ENCODE data around the gene RNF213. TPM values are rescaled to one million over a fixed set of nuclear protein-coding genes. Genes with fewer than 3 reads are reported as not detected.

The RNF213 gene
- polyA plus RNA-seq, 1 donor (not counting 4 experiments of a cell fraction or from before 2014, with no cell fraction given): 24.4 TPM

DNA sequence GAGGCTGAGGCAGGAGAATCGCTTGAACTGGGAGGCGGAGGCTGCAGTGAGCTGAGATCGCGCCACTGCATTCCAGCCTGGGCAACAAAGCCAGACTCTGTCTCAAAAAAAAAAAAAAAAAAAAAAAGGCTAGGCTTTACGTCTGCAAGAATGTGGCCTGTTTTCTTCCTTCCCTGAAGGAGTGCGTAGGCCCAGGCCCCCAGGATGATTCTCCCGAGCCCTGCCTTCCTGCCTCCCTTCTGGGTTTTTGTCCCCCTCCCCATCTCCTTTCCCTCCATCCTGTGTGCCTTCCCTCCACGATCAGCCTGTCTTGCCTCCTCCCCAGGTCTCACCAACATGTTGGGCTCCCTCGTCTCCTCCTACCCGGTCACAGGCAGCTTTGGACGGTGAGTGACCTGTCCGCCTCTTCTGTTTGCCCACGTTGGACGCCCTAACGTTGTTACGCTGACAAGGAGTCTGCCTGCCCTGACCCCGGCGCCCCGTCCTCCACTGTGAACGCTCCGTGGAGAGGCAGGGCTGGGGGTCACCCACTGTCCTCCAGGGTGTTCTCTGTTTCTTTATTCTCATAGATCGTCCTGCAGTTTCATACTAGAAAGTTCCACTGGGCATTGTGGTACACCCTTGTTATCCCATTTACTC, 15.7 kb upstream of the RNF213 start:
- no peaks in the 10 kb centered on the region for H3K79me2 ChIP-seq (ENCODE audit: control insufficient read depth, insufficient read depth, low read length)
- FAIRE-seq: no peak
- no peaks in the 10 kb centered on the region for H3K36me3 ChIP-seq (ENCODE audit: control insufficient read depth in 2 of 2, extremely low read depth in 1 of 2, insufficient read depth in 2 of 2, low read length in 2 of 2)

DNA sequence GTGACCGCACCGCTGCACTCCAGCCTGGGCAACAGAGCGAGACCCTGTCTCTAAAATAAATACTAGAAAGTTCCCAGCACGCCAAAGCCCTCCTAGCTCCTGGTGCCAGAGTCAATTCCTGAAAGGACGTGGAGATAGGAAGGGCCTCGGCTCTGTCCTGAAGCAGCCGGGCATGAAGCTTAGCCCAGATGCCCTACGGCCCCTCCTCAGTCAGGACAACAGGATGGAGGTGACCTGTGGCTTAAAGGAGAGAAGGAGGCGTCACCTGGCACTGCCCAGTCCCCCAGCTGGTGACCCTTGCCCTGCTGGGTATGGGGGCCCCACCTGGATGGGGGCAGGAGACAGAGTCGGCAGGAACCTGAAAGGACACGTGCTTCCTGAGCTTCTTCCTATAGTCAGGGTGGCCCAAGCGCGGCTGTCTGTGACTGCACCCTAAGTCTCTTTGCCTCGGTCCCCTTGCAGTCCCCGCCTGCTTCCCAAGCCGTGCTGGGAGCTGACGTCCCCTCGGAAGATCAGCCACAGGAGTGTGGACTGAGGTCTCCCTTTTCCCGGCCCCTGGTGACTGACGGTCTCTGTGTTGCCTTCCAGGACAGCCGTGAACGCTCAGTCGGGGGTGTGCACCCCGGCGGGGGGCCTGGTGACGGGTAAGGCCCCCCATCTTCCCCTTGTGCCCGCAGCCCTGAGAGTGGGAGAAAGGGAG, 14.9 kb upstream of the RNF213 start:
- no peak for FAIRE-seq
- Histone ChIP-seq H3K9ac (ENCODE audit: control insufficient read depth, extremely low read depth, insufficient read depth, low read length) (no peak overlapping the region), H3K4me3 (ENCODE audit: control insufficient read depth in 2 of 3, extremely low read depth in 1 of 3, insufficient read depth in 2 of 3, low read depth in 1 of 3, low read length in 3 of 3) (no peak overlapping the region), H3K9me3 (ENCODE audit: control insufficient read depth, low read depth, low read length) (no peaks in the 10 kb centered on the region), H3K4me1 (ENCODE audit: control insufficient read depth, extremely low read depth, insufficient read depth, low read length) (no peaks in the 10 kb centered on the region), H3K9me1 (ENCODE audit: control insufficient read depth, extremely low read depth, insufficient read depth, low read length) (no peaks in the 10 kb centered on the region), H3K36me3 (ENCODE audit: control insufficient read depth in 2 of 2, extremely low read depth in 1 of 2, insufficient read depth in 2 of 2, low read length in 2 of 2) (no peaks in the 10 kb centered on the region), H3K27ac (ENCODE audit: control insufficient read depth, insufficient read depth, low read length) (no peak overlapping the region), H3K27me3 (ENCODE audit: control insufficient read depth, extremely low read depth, insufficient read depth, low read length) (no peaks in the 10 kb centered on the region), H4K20me1 (ENCODE audit: control insufficient read depth, extremely low read depth, insufficient read depth, low read length) (no peaks in the 10 kb centered on the region), H3K4me2 (ENCODE audit: control insufficient read depth, extremely low read depth, insufficient read depth, low read depth, low read length) (no peak overlapping the region), H2AFZ (ENCODE audit: control insufficient read depth, low read length) (no peak overlapping the region), H3K79me2 (ENCODE audit: control insufficient read depth, insufficient read depth, low read length) (no peaks in the 10 kb centered on the region)
- no peak for DNase-seq (ENCODE audit: low read depth, low spot score)
- dilution Hi-C loops (cut with MboI; ENCODE audit: extremely low pct_ligation_motif_present, low sequenced_read_pairs): no loop called here
- TF ChIP-seq EZH2 (IDR thresholded peaks at IDR 0.05; ENCODE audit: low read length) (no peak), CTCF (optimal IDR thresholded peaks at IDR 0.05 in 1 of 3, IDR thresholded peaks at IDR 0.05 in 1 of 3, conservative IDR thresholded peaks at IDR 0.05 in 1 of 3; ENCODE audit: extremely low read depth in 1 of 3, insufficient read depth in 2 of 3, low read length in 3 of 3) (no peak)

More for the DNA sequence above, 15.7 kb upstream of the RNF213 start:
- no peaks in the 10 kb centered on the region for H3K27me3 ChIP-seq (ENCODE audit: control insufficient read depth, extremely low read depth, insufficient read depth, low read length)
- no peak overlapping the region for H3K4me3 ChIP-seq (ENCODE audit: control insufficient read depth in 2 of 3, extremely low read depth in 1 of 3, insufficient read depth in 2 of 3, low read depth in 1 of 3, low read length in 3 of 3)
- H3K4me1 ChIP-seq (ENCODE audit: control insufficient read depth, extremely low read depth, insufficient read depth, low read length): no peaks in the 10 kb centered on the region
- H3K9me3 ChIP-seq (ENCODE audit: control insufficient read depth, low read depth, low read length): no peaks in the 10 kb centered on the region
- no peak overlapping the region for H2AFZ ChIP-seq (ENCODE audit: control insufficient read depth, low read length)
- H3K9me1 ChIP-seq (ENCODE audit: control insufficient read depth, extremely low read depth, insufficient read depth, low read length): no peaks in the 10 kb centered on the region
- H3K27ac ChIP-seq (ENCODE audit: control insufficient read depth, insufficient read depth, low read length): no peak overlapping the region
- TF ChIP-seq EZH2 (IDR thresholded peaks at IDR 0.05; ENCODE audit: low read length) (no peak), CTCF (optimal IDR thresholded peaks at IDR 0.05 in 1 of 3, IDR thresholded peaks at IDR 0.05 in 1 of 3, conservative IDR thresholded peaks at IDR 0.05 in 1 of 3; ENCODE audit: extremely low read depth in 1 of 3, insufficient read depth in 2 of 3, low read length in 3 of 3) (no peak)
- dilution Hi-C loops (cut with MboI; ENCODE audit: extremely low pct_ligation_motif_present, low sequenced_read_pairs): no loop called here
- DNase-seq (ENCODE audit: low read depth, low spot score): no peak
- no peaks in the 10 kb centered on the region for H4K20me1 ChIP-seq (ENCODE audit: control insufficient read depth, extremely low read depth, insufficient read depth, low read length)
- no peak overlapping the region for H3K4me2 ChIP-seq (ENCODE audit: control insufficient read depth, extremely low read depth, insufficient read depth, low read depth, low read length)
- H3K9ac ChIP-seq (ENCODE audit: control insufficient read depth, extremely low read depth, insufficient read depth, low read length): no peak overlapping the region

Measured in keratinocyte (primary cell).